Activated CD4-positive, alpha-beta T cell treated with anti-CD3 and anti-CD28 coated beads for 1 hour (primary cell): Measurements from ENCODE around the gene HECTD4.
A peak's percentile ranks its signal among the peaks of the same experiment; 100 is the strongest.
"Not testable (repeated sequence)": the region's sequence is repeated elsewhere in the genome, so short reads cannot be mapped to it uniquely, and the experiment has no call there.

Experiments
- DNase-seq: peaks from one replicate; pipeline ENCODE4 v3.0.0-alpha.2; 2020

HECTD4 gene

GRCh38 chr12:112401903-112402498, 19.8 kb upstream of the HECTD4 start:
- no peak for DNase-seq

GRCh38 chr12:112401054-112401453, 18.8 kb upstream of the HECTD4 start:
- no peak for DNase-seq

GRCh38 chr12:112393328-112393727, 11.1 kb upstream of the HECTD4 start:
- no peak for DNase-seq

GRCh38 chr12:112389922-112390654, 7.9 kb upstream of the HECTD4 start:
- DNase-seq, result not testable (repeated sequence)

GRCh38 chr12:112389228-112389627, 7.0 kb upstream of the HECTD4 start:
- DNase-seq, result no peak

GRCh38 chr12:112386726-112387125, 4.5 kb upstream of the HECTD4 start:
- DNase-seq, result no peak

- no peak for DNase-seq
These were observed 635 bp upstream of the HECTD4 start for GRCh38 chr12:112382866-112383265.

GRCh38 chr12:112381406-112381882, 787 bp downstream of the HECTD4 start:
- peak; percentile 7 for DNase-seq

- DNase-seq, result no peak
These were observed 1.4 kb downstream of the HECTD4 start for GRCh38 chr12:112380663-112381405.

GRCh38 chr12:112375105-112375504, 7.1 kb downstream of the HECTD4 start:
- DNase-seq, result no peak

GRCh38 chr12:112374166-112374740, 8.0 kb downstream of the HECTD4 start:
- DNase-seq, result no peak

GRCh38 chr12:112370868-112371510, 11.2 kb downstream of the HECTD4 start:
- no peak for DNase-seq

- DNase-seq, result no peak
These were observed 12.0 kb downstream of the HECTD4 start for GRCh38 chr12:112370199-112370598.

- DNase-seq, result no peak
These were observed 13.4 kb downstream of the HECTD4 start for GRCh38 chr12:112368856-112369255.

GRCh38 chr12:112367965-112368364, 14.3 kb downstream of the HECTD4 start:
- no peak for DNase-seq

GRCh38 chr12:112362310-112362709, 19.9 kb downstream of the HECTD4 start:
- DNase-seq, result no peak

- no peak for DNase-seq
These were observed 21.0 kb downstream of the HECTD4 start for GRCh38 chr12:112361271-112361670.

GRCh38 chr12:112359290-112359689, 22.9 kb downstream of the HECTD4 start:
- no peak for DNase-seq

GRCh38 chr12:112357214-112357613, 25.0 kb downstream of the HECTD4 start:
- DNase-seq, result no peak

- DNase-seq, result no peak
These were observed 27.8 kb downstream of the HECTD4 start for GRCh38 chr12:112354399-112354798.

- DNase-seq, result no peak
These were observed 28.8 kb downstream of the HECTD4 start for GRCh38 chr12:112353393-112353792.

- DNase-seq, result no peak
These were observed 29.3 kb downstream of the HECTD4 start for GRCh38 chr12:112352921-112353320.
